Bronchial epithelial cell (primary cell): ENCODE results near the gene RTN4R. TPM values are rescaled to one million over a fixed set of nuclear protein-coding genes. Genes with fewer than 3 reads are reported as not detected.

Experiments used
- DNase-seq: peaks from one replicate; pipeline ENCODE4 v3.0.0-alpha.2; 2010; ENCODE audit warnings: low read depth
- FAIRE-seq: peaks from 2 replicates; lab custom pipeline; 2011; peaks lifted over from hg19 to GRCh38; lab: Jason Lieb, UNC
- H3K27me3 ChIP-seq: 2 replicates; pipeline ENCODE4 v1.5.1; 2011; ENCODE audit warnings: low read length; ENCODE audit not compliant: control insufficient read depth, insufficient read depth
- H3K36me3 ChIP-seq: 2 replicates; pipeline ENCODE4 v1.5.1; 2011; ENCODE audit warnings: low read length; ENCODE audit not compliant: control insufficient read depth, insufficient read depth
- H3K4me3 ChIP-seq: 2 replicates; pipeline ENCODE4 v1.5.1; 2011; ENCODE audit warnings: mild to moderate bottlenecking, low read depth, low read length, control low read depth
- total RNA-seq: library from RNA; depleted of rRNA; stranded (reverse); fragments of >200 nt; gene quantifications from 2 replicates; pipeline ENCODE4 v1.2.1, GENCODE V29; 2014
- TF ChIP-seq, protein P1 (sequence below): IDR thresholded peaks from 2 replicates; pipeline ENCODE4 v1.5.1; 2011; ENCODE audit warnings: mild to moderate bottlenecking, moderate library complexity, low read length, control low read depth, inconsistent platforms; ENCODE audit not compliant: insufficient read depth, severe bottlenecking

The RTN4R gene
- total RNA-seq, 1 donor from 2014 or later, result 2.6 TPM

DNA sequence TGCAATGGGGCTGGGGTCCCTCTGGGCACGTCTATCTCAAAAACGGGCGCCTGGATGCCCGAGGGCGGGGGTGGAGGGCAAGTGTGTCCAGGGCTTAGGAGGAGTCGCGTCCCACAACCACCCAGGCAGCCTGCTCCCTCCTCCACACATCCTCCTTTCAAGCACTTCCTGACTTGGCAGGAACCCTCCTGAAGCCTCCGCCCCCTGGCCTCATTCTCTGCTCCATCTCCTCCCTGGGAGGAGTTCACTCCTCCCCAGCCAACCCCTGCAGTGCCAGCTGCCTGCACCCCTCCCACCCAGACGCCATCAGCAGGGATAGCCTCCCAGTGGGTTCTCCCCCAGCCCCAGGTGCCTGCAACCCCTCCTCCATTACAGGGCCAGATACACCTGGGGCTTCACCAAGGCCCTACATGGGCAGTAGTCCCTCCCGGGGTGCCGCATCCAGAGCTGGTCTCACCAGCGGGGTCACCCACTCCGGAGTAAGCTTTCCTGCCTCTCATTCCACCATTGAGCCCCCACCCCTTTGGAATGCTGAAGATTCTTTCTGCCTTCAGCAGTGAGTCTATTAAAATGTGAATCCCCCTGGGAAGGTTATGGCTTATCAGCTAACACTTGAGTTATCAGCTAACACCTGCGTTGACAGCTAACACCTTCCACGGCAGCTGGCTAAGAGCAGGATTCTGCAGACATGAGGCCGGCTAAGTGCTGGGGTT is 24.4 kb downstream of the RTN4R start:
- FAIRE-seq (no peak), DNase-seq (peak; percentile 56)
- Histone ChIP-seq H3K4me3 (no peak overlapping the region), H3K36me3 (peaks cover 3% of the 10 kb centered on the region), H3K27me3 (no peaks in the 10 kb centered on the region)
- TF ChIP-seq, protein P1, sequence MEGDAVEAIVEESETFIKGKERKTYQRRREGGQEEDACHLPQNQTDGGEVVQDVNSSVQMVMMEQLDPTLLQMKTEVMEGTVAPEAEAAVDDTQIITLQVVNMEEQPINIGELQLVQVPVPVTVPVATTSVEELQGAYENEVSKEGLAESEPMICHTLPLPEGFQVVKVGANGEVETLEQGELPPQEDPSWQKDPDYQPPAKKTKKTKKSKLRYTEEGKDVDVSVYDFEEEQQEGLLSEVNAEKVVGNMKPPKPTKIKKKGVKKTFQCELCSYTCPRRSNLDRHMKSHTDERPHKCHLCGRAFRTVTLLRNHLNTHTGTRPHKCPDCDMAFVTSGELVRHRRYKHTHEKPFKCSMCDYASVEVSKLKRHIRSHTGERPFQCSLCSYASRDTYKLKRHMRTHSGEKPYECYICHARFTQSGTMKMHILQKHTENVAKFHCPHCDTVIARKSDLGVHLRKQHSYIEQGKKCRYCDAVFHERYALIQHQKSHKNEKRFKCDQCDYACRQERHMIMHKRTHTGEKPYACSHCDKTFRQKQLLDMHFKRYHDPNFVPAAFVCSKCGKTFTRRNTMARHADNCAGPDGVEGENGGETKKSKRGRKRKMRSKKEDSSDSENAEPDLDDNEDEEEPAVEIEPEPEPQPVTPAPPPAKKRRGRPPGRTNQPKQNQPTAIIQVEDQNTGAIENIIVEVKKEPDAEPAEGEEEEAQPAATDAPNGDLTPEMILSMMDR, result no peak

DNA sequence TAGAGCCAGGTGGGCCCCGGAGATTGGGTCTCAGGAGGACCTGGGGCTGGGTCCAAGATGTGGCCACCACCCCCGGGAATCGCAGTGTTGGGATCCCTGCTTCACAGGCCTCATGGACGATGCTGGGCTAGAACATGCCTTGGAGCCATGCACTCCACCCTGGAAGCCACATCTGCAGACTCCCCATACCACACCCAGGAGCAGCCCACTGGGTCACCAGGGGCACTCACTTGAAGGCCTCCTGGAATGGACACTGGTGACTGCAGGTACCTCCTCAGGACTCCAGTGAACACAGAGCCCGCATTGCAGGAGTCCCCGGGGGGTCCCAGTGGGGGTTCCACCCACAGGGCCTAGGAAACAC is 25.0 kb downstream of the RTN4R start:
- DNase-seq, result no peak
- no peak overlapping the region for H3K4me3 ChIP-seq

DNA sequence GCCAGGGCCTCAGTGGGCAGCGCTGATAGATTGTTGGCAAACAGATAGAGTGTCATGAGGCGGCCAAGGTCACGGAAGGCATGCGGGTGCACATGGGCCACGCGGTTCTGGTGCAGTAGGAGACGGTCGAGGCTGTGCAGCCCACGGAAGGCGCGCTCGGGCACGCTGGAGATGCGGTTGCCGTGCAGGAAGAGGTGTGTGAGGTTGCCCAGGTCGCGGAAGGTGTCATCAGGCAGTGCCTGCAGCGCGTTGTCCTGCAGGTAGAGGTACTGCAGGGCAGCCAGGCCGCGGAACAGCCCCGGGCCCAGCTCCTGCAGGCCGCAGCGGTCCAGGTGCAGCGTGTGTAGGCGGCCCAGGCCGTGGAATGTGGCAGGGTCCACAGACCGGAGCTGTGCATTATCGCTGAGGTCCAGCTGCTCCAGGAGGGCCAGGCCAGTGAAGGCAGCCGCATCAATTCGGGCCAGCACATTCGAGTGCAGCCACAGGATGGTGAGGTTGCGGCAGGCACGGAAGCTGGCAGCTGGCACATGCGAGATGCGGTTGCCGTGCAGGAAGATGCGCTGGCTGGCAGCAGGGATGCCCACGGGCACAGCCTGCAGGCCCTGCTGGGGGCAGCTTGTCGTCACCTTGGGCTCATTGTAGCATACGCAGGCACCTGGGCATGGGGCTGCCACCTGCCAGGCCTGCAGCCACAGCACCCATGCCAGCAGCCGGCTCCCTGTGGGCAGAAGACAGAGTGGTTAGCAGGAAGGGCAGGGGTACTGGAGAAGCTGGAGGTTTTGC is 25.5 kb downstream of the RTN4R start:
- TF ChIP-seq, protein P1, result no peak
- H3K4me3 ChIP-seq, result no peak overlapping the region
- FAIRE-seq, result no peak

More for the DNA sequence above, 25.0 kb downstream of the RTN4R start:
- Histone ChIP-seq H3K36me3 (peaks cover 3% of the 10 kb centered on the region), H3K27me3 (no peaks in the 10 kb centered on the region)
- no peak for FAIRE-seq
- TF ChIP-seq, protein P1, result no peak

DNA sequence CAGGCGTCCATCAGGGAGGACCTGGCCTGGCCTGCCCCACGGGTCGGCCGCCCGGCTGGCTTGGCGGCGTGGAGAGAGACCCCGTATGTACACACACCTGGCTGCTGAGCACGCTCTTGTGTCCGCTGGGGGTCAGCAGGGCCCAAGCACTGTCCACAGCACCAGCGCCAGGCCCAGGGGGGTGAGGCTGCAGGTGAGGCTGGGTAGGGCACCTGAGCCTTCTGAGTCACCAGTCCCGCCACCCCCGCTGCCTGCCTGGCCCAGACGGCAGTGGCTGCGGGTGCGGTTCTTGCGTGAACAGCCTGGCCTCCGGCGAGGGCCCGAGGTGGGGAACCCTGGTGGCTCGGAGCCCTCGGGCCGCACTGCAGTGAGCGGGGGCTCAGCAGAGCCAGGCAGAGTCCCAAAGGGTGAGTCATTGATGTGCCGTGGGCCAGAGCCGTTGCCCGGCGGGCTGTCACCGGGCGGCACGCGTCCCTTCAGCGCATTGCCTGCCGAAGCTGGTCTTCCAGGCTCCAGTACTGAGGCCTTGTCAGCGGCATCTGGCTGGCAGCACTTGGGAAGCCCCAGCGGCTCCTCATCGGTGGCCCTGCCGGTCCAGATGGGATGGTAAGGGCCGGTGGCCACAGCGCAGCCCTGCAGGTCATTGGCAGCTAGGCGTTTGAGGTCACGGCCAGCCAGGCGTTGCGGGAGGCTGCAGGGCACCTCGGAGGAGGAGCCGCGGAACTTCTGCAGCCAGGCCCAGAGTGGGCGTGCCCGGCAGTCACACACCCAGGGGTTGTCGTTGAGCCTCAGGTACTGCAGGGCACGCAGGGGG is 26.3 kb downstream of the RTN4R start:
- TF ChIP-seq, protein P1, result no peak
- FAIRE-seq (no peak), DNase-seq (no peak)
- Histone ChIP-seq H3K4me3 (no peak overlapping the region), H3K36me3 (peaks cover 3% of the 10 kb centered on the region), H3K27me3 (no peaks in the 10 kb centered on the region)

More for the DNA sequence above, 25.5 kb downstream of the RTN4R start:
- no peak for DNase-seq
- H3K36me3 ChIP-seq, result peaks cover 3% of the 10 kb centered on the region
- no peaks in the 10 kb centered on the region for H3K27me3 ChIP-seq

DNA sequence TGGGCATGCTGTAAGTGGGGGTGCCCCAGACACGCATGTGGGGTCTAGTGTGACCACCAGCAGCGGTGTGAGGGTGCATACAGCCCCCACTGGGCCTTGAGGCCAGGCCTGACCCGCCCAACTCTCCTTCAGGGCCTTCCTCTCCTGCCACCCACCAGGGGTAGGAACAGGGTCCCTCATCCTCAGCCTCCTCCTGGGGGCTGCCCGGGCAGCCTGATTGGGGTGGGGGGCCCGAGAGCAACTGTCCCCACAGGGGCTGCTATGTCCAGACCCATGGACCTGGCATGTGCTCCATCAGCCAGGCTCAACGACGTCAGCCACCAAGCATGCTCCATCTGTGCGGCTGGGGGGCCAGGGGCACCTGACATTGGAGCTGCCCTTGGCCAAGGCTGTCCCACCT is 27.2 kb downstream of the RTN4R start:
- no peaks in the 10 kb centered on the region for H3K27me3 ChIP-seq
- TF ChIP-seq, protein P1, result no peak
- no peak overlapping the region for H3K4me3 ChIP-seq
- peaks cover 3% of the 10 kb centered on the region for H3K36me3 ChIP-seq
- DNase-seq, result no peak
- FAIRE-seq, result no peak
